ENCODE measurements around the gene OPN1MW2. TPM values are rescaled to one million over a fixed set of nuclear protein-coding genes. Genes with fewer than 3 reads are reported as not detected.
A peak's percentile ranks its signal among the peaks of the same experiment; 100 is the strongest.
"Not testable (repeated sequence)": the region's sequence is repeated elsewhere in the genome, so short reads cannot be mapped to it uniquely, and the experiment has no call there.

The OPN1MW2 gene
- total RNA-seq, 1 donor from 2014 or later, result not detected

DNA sequence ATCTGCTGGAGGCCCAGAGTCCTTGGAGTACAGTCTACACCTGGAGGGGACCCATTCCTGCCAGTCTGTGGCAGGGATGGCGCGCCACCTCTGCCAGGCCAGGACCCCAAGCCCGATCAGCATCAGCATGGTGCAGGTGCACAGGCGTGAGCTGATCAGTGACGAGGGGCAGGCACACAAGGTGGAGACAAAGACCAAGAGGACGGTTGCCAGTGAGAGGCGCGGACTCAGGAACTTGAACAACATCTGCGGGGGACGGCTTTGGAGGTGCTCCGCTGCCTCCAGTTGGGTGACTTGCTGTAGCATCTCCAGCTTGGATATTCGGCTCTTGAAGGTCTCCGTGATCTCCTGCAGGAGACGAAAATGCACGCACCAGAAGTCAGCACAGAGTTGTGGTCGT lies 14.1 kb downstream of the OPN1MW2 start:
- H3K36me3 Mint-ChIP-seq (ENCODE audit: low read depth); H3K27ac Mint-ChIP-seq; DNase-seq (ENCODE audit: low spot score); H3K4me3 Mint-ChIP-seq; H3K4me1 Mint-ChIP-seq (ENCODE audit: low read depth); H3K9me3 Mint-ChIP-seq; H3K27me3 Mint-ChIP-seq (ENCODE audit: insufficient read depth); intact Hi-C loops (cut with micrococcal nuclease): not testable (repeated sequence)

DNA sequence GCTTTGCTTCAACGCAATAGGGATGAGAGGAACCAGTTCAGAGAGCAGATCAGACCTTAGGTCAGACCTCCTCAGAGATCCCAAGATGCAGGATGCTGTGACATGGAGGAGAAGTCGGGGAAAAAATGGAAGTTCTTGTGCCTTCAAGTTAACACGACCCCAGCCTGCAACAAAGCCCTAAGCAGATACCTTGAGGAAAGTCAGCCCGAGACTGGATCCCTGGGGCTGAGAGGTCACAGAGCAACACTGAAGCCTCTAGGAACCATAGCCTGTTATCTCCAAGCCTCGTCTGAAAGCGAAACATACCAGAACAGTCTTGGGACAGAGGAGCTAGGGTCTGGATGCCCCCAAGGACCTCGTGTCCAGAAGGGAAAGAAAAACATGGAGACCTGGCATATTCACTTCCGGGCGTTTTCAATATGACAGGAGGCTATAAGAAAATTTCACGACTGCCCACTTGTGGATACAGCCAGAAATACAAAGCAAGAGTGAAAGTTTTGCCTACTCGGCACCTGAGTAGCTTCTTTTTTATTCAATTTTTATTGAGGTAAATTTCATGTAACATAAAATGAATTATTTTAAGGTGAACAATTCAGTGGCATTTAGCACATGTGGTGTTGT lies 19.5 kb downstream of the OPN1MW2 start:
- H3K27ac Mint-ChIP-seq; H3K4me3 Mint-ChIP-seq; H3K4me1 Mint-ChIP-seq (ENCODE audit: low read depth); H3K36me3 Mint-ChIP-seq (ENCODE audit: low read depth); intact Hi-C loops (cut with micrococcal nuclease); DNase-seq (ENCODE audit: low spot score); H3K9me3 Mint-ChIP-seq; H3K27me3 Mint-ChIP-seq (ENCODE audit: insufficient read depth): not testable (repeated sequence)

DNA sequence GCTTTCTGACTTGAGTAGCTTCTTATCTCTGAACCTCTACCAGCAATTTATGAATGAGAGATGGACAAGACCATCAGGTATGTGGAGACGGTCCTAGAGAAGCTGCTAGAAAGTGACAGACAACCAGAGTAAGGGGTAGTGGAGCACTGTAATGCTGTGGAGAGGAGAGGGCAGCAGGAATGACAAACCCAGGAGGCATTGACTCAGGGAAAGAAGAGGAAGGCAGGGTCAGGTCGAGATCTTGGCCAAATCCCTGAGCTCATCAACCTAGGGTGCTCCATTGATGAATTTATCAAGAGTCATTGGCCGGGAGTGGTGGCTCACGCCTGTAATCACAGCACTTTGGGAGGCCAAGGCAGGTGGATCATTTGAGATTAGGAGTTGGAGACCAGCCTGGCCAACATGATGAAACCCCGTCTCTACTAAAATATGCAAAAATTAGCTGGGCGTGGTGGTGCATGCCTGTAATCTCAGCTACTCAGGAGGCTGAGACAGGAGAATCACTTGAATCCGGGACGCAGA lies 20.5 kb downstream of the OPN1MW2 start:
- H3K9me3 Mint-ChIP-seq; H3K27me3 Mint-ChIP-seq (ENCODE audit: insufficient read depth); H3K27ac Mint-ChIP-seq; H3K4me1 Mint-ChIP-seq (ENCODE audit: low read depth); intact Hi-C loops (cut with micrococcal nuclease); H3K4me3 Mint-ChIP-seq; H3K36me3 Mint-ChIP-seq (ENCODE audit: low read depth); DNase-seq (ENCODE audit: low spot score): not testable (repeated sequence)

DNA sequence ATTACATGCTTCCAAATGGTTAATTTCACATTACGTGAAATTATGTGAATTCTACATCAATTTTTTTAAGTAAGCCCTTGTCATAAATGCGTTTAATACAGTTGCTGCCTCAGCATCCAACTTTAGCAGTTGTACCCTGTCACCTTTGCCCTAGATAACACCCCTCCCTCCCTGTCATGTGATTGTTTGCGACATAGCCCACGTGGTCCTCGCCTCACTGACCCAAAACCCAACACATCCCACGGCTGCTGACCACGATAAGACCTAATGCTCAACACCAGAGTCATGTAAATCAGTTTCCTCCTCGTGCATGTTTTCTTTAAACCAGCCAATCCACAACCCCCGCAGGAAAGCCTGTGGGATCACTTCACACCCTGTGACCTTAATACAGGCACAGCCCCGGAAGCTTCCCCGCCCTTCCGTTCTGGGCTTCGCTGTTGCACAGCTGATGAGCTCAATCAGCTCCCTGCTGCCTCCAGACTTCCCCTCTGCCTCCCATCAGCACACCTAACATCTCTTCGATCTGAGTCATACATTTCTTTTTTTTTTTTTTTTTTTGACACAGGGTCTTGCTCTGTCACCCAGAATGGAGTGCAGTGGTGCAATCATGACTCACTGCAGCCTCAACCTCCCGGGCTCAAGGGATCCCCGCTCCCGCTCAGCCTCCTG lies 28.0 kb downstream of the OPN1MW2 start:
- DNase-seq (ENCODE audit: low spot score); intact Hi-C loops (cut with micrococcal nuclease); H3K9me3 Mint-ChIP-seq; H3K4me3 Mint-ChIP-seq; H3K4me1 Mint-ChIP-seq (ENCODE audit: low read depth); H3K36me3 Mint-ChIP-seq (ENCODE audit: low read depth); H3K27me3 Mint-ChIP-seq (ENCODE audit: insufficient read depth): not testable (repeated sequence)
- H3K27ac Mint-ChIP-seq, result peak overlapping the region; percentile 61

DNA sequence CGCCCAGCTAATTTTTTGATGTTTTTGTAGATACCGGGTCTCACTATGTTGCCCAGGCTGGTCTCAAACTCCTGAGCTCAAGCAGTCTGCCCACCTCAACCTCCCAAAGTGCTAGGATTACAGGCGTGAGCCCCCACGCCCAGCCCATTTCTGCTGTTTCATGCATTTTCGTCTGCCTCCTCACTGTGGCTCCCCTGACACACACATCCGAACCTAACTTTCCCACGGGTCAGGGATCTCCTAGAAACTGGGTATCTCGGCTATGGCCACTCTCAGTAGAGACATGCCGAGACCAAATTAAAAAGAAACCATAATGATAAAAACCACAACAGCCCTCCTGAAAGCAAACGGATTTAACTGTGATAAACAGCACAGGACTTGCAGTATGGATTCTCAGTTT lies 28.5 kb downstream of the OPN1MW2 start:
- H3K36me3 Mint-ChIP-seq (ENCODE audit: low read depth); H3K27me3 Mint-ChIP-seq (ENCODE audit: insufficient read depth); H3K9me3 Mint-ChIP-seq; intact Hi-C loops (cut with micrococcal nuclease); H3K4me1 Mint-ChIP-seq (ENCODE audit: low read depth); DNase-seq (ENCODE audit: low spot score); H3K4me3 Mint-ChIP-seq; H3K27ac Mint-ChIP-seq: not testable (repeated sequence)

DNA sequence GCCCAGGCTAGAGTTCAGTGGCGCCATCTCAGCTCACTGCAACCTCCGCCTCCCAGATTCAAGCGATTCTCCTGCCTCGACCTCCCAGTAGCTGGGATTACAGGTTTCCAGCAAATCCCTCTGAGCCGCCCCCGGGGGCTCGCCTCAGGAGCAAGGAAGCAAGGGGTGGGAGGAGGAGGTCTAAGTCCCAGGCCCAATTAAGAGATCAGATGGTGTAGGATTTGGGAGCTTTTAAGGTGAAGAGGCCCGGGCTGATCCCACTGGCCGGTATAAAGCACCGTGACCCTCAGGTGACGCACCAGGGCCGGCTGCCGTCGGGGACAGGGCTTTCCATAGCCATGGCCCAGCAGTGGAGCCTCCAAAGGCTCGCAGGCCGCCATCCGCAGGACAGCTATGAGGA lies 37.7 kb downstream of the OPN1MW2 start, which contains the start of gene OPN1MW3:
Gene OPN1MW3, plus strand, starts transcription at position 301 of the 400 bp plus-strand sequence. Its CDS starts 38 bp downstream, at position 339.
- intact Hi-C loops (cut with micrococcal nuclease), result not testable (repeated sequence)

DNA sequence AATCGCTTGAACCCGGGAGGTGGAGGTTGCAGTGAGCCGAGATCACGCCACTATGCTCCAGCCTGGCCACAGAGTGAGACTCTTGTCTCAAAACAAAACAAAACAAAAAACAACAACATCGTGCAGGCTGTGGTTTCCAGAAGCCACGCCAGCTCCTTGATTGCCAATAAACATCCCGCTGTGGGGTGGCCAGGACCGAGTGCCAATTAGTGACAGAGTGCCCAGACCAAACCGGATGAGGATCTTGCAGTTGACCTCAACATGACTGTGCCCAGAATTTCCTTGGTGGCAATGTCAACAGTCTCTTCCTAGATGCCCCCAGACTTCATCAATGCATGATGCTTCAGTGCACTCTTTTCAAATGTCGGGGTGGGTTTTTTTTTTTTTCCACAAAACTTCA lies 39.2 kb downstream of the OPN1MW2 start:
- H3K27ac Mint-ChIP-seq; H3K27me3 Mint-ChIP-seq (ENCODE audit: insufficient read depth); intact Hi-C loops (cut with micrococcal nuclease); H3K9me3 Mint-ChIP-seq; H3K4me3 Mint-ChIP-seq; H3K4me1 Mint-ChIP-seq (ENCODE audit: low read depth); DNase-seq (ENCODE audit: low spot score); H3K36me3 Mint-ChIP-seq (ENCODE audit: low read depth): not testable (repeated sequence)

More for the DNA sequence above, 37.7 kb downstream of the OPN1MW2 start, which contains the start of gene OPN1MW3:
- H3K4me1 Mint-ChIP-seq (ENCODE audit: low read depth); H3K4me3 Mint-ChIP-seq; H3K36me3 Mint-ChIP-seq (ENCODE audit: low read depth); H3K9me3 Mint-ChIP-seq; H3K27me3 Mint-ChIP-seq (ENCODE audit: insufficient read depth); H3K27ac Mint-ChIP-seq; DNase-seq (ENCODE audit: low spot score): not testable (repeated sequence)

DNA sequence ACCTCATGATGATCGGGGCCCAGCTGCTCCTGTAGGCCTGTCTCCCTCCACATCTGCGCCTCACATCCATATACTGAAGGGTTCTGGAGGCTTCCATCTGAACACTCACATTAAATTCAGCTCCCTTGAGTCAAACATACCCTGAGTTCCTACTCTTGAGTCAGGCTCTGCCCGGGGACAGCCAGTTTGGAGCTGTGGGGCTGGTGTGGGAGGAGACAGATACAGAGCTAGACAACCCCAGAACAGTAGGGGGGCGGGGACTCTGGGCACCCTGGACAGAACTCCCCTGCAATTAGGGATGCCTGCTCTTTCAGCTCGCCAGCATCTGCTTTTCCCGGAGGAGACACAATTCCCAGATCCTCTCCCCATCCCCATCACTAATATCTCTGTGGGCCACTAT lies 43.5 kb downstream of the OPN1MW2 start:
- H3K4me3 Mint-ChIP-seq; DNase-seq (ENCODE audit: low spot score); H3K27ac Mint-ChIP-seq; H3K27me3 Mint-ChIP-seq (ENCODE audit: insufficient read depth); H3K36me3 Mint-ChIP-seq (ENCODE audit: low read depth); H3K4me1 Mint-ChIP-seq (ENCODE audit: low read depth); intact Hi-C loops (cut with micrococcal nuclease); H3K9me3 Mint-ChIP-seq: not testable (repeated sequence)

DNA sequence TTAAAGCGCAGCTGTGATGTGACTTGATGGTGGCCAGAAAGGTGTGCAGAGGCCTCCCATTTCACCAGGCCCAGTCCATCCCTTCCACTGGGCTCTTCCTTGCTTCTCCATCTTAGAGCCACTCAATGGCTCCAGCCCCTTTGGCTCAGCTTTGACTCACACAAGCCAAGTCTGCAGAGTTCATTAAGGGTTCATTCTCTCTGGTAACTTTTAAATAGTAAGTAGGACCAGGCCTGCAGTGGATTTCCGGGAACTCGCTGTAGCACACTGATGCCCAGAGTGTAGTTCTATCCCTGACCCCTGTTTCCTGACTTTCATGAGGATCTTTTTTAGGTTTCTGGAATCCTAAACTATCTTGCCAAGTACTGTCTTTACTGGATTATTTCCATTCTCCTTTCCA lies 49.7 kb downstream of the OPN1MW2 start:
- intact Hi-C loops (cut with micrococcal nuclease); H3K27me3 Mint-ChIP-seq (ENCODE audit: insufficient read depth); H3K4me1 Mint-ChIP-seq (ENCODE audit: low read depth); DNase-seq (ENCODE audit: low spot score); H3K4me3 Mint-ChIP-seq; H3K9me3 Mint-ChIP-seq; H3K36me3 Mint-ChIP-seq (ENCODE audit: low read depth); H3K27ac Mint-ChIP-seq: not testable (repeated sequence)

Other genes with a start within 250 kb of the OPN1MW2 start
- 105 and 106 TPM in 2 replicates for gene HCFC1, start 247.9 kb upstream of the OPN1MW2 start, total RNA-seq
- 3.4 and 4.6 TPM in 2 replicates for gene TMEM187, start 247.0 kb upstream of the OPN1MW2 start, total RNA-seq
- gene IRAK1, start 199.9 kb upstream of the OPN1MW2 start, total RNA-seq, result 165 and 172 TPM in 2 replicates
- 53.4 and 59.4 TPM in 2 replicates for gene MECP2, start 122.0 kb upstream of the OPN1MW2 start, total RNA-seq
- gene OPN1LW, start 75.5 kb upstream of the OPN1MW2 start, total RNA-seq, result not detected in 2 replicates
- not detected in 2 replicates for gene OPN1MW, start 37.2 kb upstream of the OPN1MW2 start, total RNA-seq
- not detected in 2 replicates for gene OPN1MW3, start 37.8 kb downstream of the OPN1MW2 start, total RNA-seq
- gene TEX28, start 75.4 kb downstream of the OPN1MW2 start, total RNA-seq, result not detected in 2 replicates
- 0.12 and 0.34 TPM in 2 replicates for gene TKTL1, start 76.0 kb downstream of the OPN1MW2 start, total RNA-seq
- 854 and 873 TPM in 2 replicates for gene FLNA, start 154.9 kb downstream of the OPN1MW2 start, total RNA-seq
- 83.3 and 85.5 TPM in 2 replicates for gene EMD, start 159.5 kb downstream of the OPN1MW2 start, total RNA-seq
- gene RPL10, start 178.6 kb downstream of the OPN1MW2 start, total RNA-seq, result 2,208 and 2,261 TPM in 2 replicates
- gene DNASE1L1, start 189.5 kb downstream of the OPN1MW2 start, total RNA-seq, result 12.4 and 14.5 TPM in 2 replicates
- gene TAFAZZIN, start 191.8 kb downstream of the OPN1MW2 start, total RNA-seq, result 65.2 and 69.2 TPM in 2 replicates
- 49.8 and 54.3 TPM in 2 replicates for gene ATP6AP1, start 208.9 kb downstream of the OPN1MW2 start, total RNA-seq
- gene GDI1, start 217.4 kb downstream of the OPN1MW2 start, total RNA-seq, result 110 and 113 TPM in 2 replicates
- gene FAM50A, start 224.4 kb downstream of the OPN1MW2 start, total RNA-seq, result 84.9 and 95.4 TPM in 2 replicates
- 45.4 and 61.1 TPM in 2 replicates for gene PLXNA3, start 238.5 kb downstream of the OPN1MW2 start, total RNA-seq